Central memory CD8-positive, alpha-beta T cell (primary cell): ENCODE results near the gene ACTR6.
"Not testable (repeated sequence)": the region's sequence is repeated elsewhere in the genome, so short reads cannot be mapped to it uniquely, and the experiment has no call there.

Experiments
- ATAC-seq: fragments of 150-1000 bp; cut with Tn5 transposase; replicated peaks from 2 replicates; pipeline ENCODE4 v1.10.0; 2022; ENCODE audit warnings: mild to moderate bottlenecking, moderate FRiP score, moderate number of reproducible peaks; ENCODE audit not compliant: poor library complexity, severe bottlenecking; ENCODE audit errors: extremely low read depth
- DNase-seq, 2 donors: peaks; one replicate each; pipeline ENCODE4 v3.0.0; 2021; ENCODE audit warnings: low spot score in 2 of 2
- H3K27ac Mint-ChIP-seq: one replicate; pipeline ENCODE4 v1.8.0; 2022; ENCODE audit warnings: low read depth, mild to moderate bottlenecking, moderate library complexity, mixed read lengths
- H3K27me3 Mint-ChIP-seq: one replicate; pipeline ENCODE4 v1.8.0; 2022; ENCODE audit warnings: mixed read lengths
- H3K36me3 Mint-ChIP-seq: one replicate; pipeline ENCODE4 v1.8.0; 2022; ENCODE audit warnings: mild to moderate bottlenecking, moderate library complexity, mixed read lengths; ENCODE audit not compliant: insufficient read depth
- H3K4me1 Mint-ChIP-seq: one replicate; pipeline ENCODE4 v1.8.0; 2022; ENCODE audit warnings: mixed read lengths
- H3K4me3 Mint-ChIP-seq: one replicate; pipeline ENCODE4 v1.8.0; 2022; ENCODE audit warnings: mild to moderate bottlenecking, moderate library complexity, mixed read lengths
- H3K9me3 Mint-ChIP-seq: one replicate; pipeline ENCODE4 v1.8.0; 2022; ENCODE audit warnings: mixed read lengths

The ACTR6 gene

GRCh38 chr12:100166232-100166631, 34.4 kb upstream of the ACTR6 start:
- H3K4me3 Mint-ChIP-seq: no peak overlapping the region
- ATAC-seq (no peak), DNase-seq (no peak)
- no peaks in the 10 kb centered on the region for H3K27me3 Mint-ChIP-seq
- H3K36me3 Mint-ChIP-seq: peaks cover 4% of the 10 kb centered on the region
- peaks cover 9% of the 10 kb centered on the region for H3K4me1 Mint-ChIP-seq
- H3K27ac Mint-ChIP-seq: no peak overlapping the region
- H3K9me3 Mint-ChIP-seq: no peaks in the 10 kb centered on the region

- Mint-ChIP-seq H3K4me3 (no peak overlapping the region), H3K27ac (no peak overlapping the region), H3K36me3 (peaks cover 11% of the 10 kb centered on the region), H3K27me3 (no peaks in the 10 kb centered on the region), H3K4me1 (peaks cover 8% of the 10 kb centered on the region), H3K9me3 (no peaks in the 10 kb centered on the region)
- DNase-seq (no peak), ATAC-seq (no peak)
These were observed 32.1 kb upstream of the ACTR6 start for GRCh38 chr12:100168562-100168961.

- Mint-ChIP-seq H3K27me3 (no peaks in the 10 kb centered on the region), H3K9me3 (no peaks in the 10 kb centered on the region), H3K36me3 (peaks cover 8% of the 10 kb centered on the region), H3K4me1 (peaks cover under 1% of the 10 kb centered on the region), H3K4me3 (no peak overlapping the region), H3K27ac (no peak overlapping the region)
- no peak for ATAC-seq
- no peak for DNase-seq
These were observed 31.3 kb upstream of the ACTR6 start for GRCh38 chr12:100169345-100169744.

- H3K27me3 Mint-ChIP-seq: no peaks in the 10 kb centered on the region
- DNase-seq (no peak), ATAC-seq (no peak)
- no peaks in the 10 kb centered on the region for H3K4me1 Mint-ChIP-seq
- H3K27ac Mint-ChIP-seq: no peak overlapping the region
- H3K4me3 Mint-ChIP-seq: no peak overlapping the region
- no peaks in the 10 kb centered on the region for H3K9me3 Mint-ChIP-seq
- H3K36me3 Mint-ChIP-seq: peaks cover 8% of the 10 kb centered on the region
These were observed 30.2 kb upstream of the ACTR6 start for GRCh38 chr12:100170313-100170858.

GRCh38 chr12:100171248-100171647, 29.4 kb upstream of the ACTR6 start:
- Mint-ChIP-seq H3K9me3 (no peaks in the 10 kb centered on the region), H3K27me3 (no peaks in the 10 kb centered on the region), H3K27ac (no peak overlapping the region), H3K4me1 (no peaks in the 10 kb centered on the region), H3K36me3 (peaks cover 8% of the 10 kb centered on the region), H3K4me3 (no peak overlapping the region)
- DNase-seq (no peak), ATAC-seq (no peak)

- Mint-ChIP-seq H3K4me1 (no peaks in the 10 kb centered on the region), H3K27ac (no peak overlapping the region), H3K36me3 (peaks cover 7% of the 10 kb centered on the region)
These were observed 27.5 kb upstream of the ACTR6 start for GRCh38 chr12:100173111-100173510.

GRCh38 chr12:100174495-100174894, 26.1 kb upstream of the ACTR6 start:
- Mint-ChIP-seq H3K27me3 (no peaks in the 10 kb centered on the region), H3K9me3 (no peaks in the 10 kb centered on the region), H3K4me1 (no peaks in the 10 kb centered on the region), H3K36me3 (peaks cover 7% of the 10 kb centered on the region), H3K4me3 (no peak overlapping the region), H3K27ac (no peak overlapping the region)
- no peak for DNase-seq
- no peak for ATAC-seq

More at GRCh38 chr12:100173111-100173510, 27.5 kb upstream of the ACTR6 start:
- ATAC-seq (no peak), DNase-seq (no peak)
- H3K9me3 Mint-ChIP-seq: no peaks in the 10 kb centered on the region
- no peak overlapping the region for H3K4me3 Mint-ChIP-seq
- no peaks in the 10 kb centered on the region for H3K27me3 Mint-ChIP-seq

GRCh38 chr12:100176493-100176892, 24.1 kb upstream of the ACTR6 start:
- not testable (repeated sequence) for ATAC-seq, H3K27me3 Mint-ChIP-seq, DNase-seq, H3K4me1 Mint-ChIP-seq, H3K27ac Mint-ChIP-seq, H3K9me3 Mint-ChIP-seq, H3K4me3 Mint-ChIP-seq, H3K36me3 Mint-ChIP-seq

GRCh38 chr12:100179252-100179651, 21.4 kb upstream of the ACTR6 start:
- no peak for DNase-seq
- no peak overlapping the region for H3K4me3 Mint-ChIP-seq
- H3K36me3 Mint-ChIP-seq: peaks cover 6% of the 10 kb centered on the region
- H3K4me1 Mint-ChIP-seq: no peaks in the 10 kb centered on the region
- H3K27ac Mint-ChIP-seq: no peak overlapping the region
- no peak for ATAC-seq
- no peaks in the 10 kb centered on the region for H3K9me3 Mint-ChIP-seq
- no peaks in the 10 kb centered on the region for H3K27me3 Mint-ChIP-seq

- H3K9me3 Mint-ChIP-seq: no peaks in the 10 kb centered on the region
These were observed 16.0 kb upstream of the ACTR6 start for GRCh38 chr12:100184549-100185145.

GRCh38 chr12:100185361-100185894, 15.2 kb upstream of the ACTR6 start:
- Mint-ChIP-seq H3K4me1 (peaks cover 12% of the 10 kb centered on the region), H3K9me3 (no peaks in the 10 kb centered on the region), H3K36me3 (peaks cover 8% of the 10 kb centered on the region), H3K27me3 (no peaks in the 10 kb centered on the region), H3K27ac (no peak overlapping the region), H3K4me3 (no peak overlapping the region)
- ATAC-seq (no peak), DNase-seq (no peak)

More at GRCh38 chr12:100184549-100185145, 16.0 kb upstream of the ACTR6 start:
- no peak for DNase-seq
- Mint-ChIP-seq H3K4me1 (peaks cover 12% of the 10 kb centered on the region), H3K4me3 (no peak overlapping the region), H3K27ac (no peak overlapping the region), H3K36me3 (peaks cover 6% of the 10 kb centered on the region), H3K27me3 (no peaks in the 10 kb centered on the region)
- ATAC-seq: no peak

GRCh38 chr12:100186071-100186470, 14.5 kb upstream of the ACTR6 start:
- H3K36me3 Mint-ChIP-seq: peaks cover 8% of the 10 kb centered on the region
- H3K27ac Mint-ChIP-seq: no peak overlapping the region
- ATAC-seq (no peak), DNase-seq (no peak)
- no peaks in the 10 kb centered on the region for H3K27me3 Mint-ChIP-seq
- peaks cover 12% of the 10 kb centered on the region for H3K4me1 Mint-ChIP-seq
- H3K9me3 Mint-ChIP-seq: no peaks in the 10 kb centered on the region
- no peak overlapping the region for H3K4me3 Mint-ChIP-seq

- no peak overlapping the region for H3K4me3 Mint-ChIP-seq
- no peaks in the 10 kb centered on the region for H3K9me3 Mint-ChIP-seq
- peaks cover 5% of the 10 kb centered on the region for H3K36me3 Mint-ChIP-seq
- H3K27ac Mint-ChIP-seq: no peak overlapping the region
- H3K4me1 Mint-ChIP-seq: peaks cover 16% of the 10 kb centered on the region
- no peak for DNase-seq
- no peak for ATAC-seq
- no peaks in the 10 kb centered on the region for H3K27me3 Mint-ChIP-seq
These were observed 13.5 kb upstream of the ACTR6 start for GRCh38 chr12:100187068-100187467.
